HG03521 (cell line): ENCODE results near the gene SASH1.

Experiments
- ATAC-seq: cut with Tn5 transposase; IDR thresholded peaks from one replicate; pipeline ENCODE4 v1.9.1; 2021; ENCODE audit warnings: mild to moderate bottlenecking, moderate library complexity; ENCODE audit not compliant: unreplicated experiment

SASH1 gene

DNA sequence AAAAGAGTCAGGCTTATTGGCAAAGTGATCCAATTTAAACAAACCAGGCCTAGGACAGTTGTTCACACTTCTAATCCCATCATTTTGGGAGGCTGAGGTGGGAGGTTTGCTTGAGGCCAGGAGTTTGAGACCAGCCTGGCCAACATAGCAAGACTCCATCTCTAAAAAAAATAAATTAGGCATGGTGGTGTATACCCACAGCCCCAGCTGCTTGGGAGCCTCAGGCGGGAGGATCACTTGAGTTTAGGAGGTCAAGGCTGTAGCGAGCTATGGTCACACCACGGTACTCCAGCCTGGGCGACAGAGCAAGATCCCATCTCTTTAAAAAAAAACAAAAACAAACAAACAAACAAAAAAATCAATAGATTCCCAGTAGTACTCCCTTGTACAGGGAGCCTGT is 86.8 kb downstream of the SASH1 start:
- ATAC-seq = no peak

DNA sequence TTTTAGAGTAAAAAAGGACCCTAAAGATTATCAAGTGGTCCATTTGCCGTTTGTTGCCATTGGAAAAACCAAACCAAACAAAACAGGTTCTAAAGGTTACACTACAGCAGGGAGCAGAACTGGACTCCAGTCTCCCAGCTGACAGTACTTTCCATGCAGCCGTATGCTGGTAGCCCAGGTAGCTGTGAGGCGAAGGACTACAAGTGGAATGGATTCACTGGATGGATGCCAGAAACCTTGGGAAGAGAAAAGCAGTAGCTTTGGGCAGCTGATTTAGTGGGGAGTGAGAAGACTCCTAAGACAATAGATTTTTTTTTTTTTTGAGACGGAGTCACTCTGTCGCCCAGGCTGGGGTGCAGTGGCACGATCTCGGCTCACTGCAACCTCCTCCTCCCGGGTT is 88.3 kb downstream of the SASH1 start:
- ATAC-seq = no peak

GRCh38 chr6:148431413-148431812 is 88.8 kb downstream of the SASH1 start:
- no peak for ATAC-seq

- ATAC-seq = no peak
Measured at GRCh38 chr6:148431840-148432239, 89.2 kb downstream of the SASH1 start.

DNA sequence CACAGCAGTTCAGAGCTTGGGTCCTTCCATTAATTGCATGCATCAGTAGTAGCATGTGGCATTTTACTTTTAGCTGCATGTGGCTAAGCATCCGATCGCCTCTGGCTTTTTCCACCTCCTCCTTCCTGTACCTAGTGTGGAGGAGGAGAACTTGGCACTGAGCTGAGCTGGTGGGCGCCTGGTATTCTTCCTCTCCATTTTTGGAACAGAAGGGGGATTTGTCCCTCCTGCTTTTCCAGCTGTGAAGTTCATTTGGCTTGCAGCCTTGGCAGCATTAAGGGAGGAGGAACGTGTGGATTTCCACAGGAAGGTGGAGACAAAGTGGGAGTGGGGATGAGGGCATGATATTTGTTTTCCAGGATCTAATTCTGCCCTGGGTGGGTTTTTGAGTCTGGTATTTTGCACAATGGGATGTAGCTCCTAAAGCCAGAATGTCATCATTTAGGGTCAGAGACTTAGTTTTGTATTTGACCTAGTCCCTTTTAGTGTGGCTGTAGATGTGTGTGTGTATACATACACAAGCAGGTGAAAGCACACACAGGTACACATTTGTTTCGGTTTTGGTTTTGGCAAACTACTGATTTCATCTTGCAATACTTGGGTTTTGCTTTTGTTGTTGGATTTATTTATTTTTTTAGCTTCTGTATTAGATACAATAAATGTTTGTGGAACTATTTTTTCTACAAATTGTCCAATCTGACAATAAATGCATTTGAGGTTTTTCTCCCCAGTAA is 90.0 kb downstream of the SASH1 start:
- ATAC-seq = no peak

DNA sequence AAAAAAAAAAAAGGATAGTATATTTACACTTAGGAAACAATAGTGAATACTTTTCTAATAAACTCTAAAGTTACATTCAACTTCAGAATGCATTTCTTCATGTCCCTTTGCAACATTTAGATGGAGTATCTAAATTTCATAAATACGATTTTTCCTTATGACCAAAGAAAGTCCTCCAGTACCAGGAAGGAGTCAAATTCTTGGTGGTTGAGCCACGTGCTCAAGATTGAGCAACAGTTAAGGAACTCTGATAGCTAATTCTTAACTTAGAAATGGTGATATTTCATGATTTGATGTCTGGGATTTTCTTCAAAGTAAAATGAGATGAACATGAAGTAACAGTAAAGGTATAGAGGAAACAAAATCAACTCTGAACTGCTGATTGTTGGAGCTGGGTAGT is 92.7 kb downstream of the SASH1 start:
- no peak for ATAC-seq

- no peak for ATAC-seq
Measured at GRCh38 chr6:148436466-148436865, 93.8 kb downstream of the SASH1 start.

GRCh38 chr6:148438632-148439031 is 96.0 kb downstream of the SASH1 start:
- no peak for ATAC-seq

GRCh38 chr6:148440016-148440415 is 97.4 kb downstream of the SASH1 start:
- no peak for ATAC-seq

DNA sequence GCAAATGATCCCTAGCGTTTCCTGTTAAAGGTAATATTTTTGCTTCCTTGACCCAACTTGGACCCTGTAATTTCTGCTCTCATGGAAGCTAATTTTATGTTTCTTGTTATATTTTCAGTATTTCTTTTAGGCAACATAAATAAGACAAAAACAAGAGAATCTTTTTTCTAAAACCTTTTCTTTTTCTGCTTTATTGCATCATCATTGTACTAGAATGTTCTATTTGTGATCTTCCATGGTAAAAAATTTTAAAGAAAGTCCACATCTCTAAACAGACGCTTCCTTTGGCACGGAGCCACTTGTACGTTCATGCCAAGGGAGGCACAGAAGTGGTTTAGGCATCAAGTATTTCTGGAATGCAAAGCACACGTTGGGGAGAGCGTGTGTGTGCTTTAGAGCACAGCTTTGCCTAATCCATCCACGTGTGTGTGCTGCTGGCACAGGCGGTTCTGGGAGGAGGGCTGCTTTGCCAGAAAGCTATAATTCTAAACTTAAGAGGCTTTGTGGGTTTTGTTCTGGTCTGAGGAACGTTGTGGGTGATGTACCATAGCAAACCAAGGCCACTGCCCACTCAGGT is 98.3 kb downstream of the SASH1 start:
- peak; percentile 7 for ATAC-seq

DNA sequence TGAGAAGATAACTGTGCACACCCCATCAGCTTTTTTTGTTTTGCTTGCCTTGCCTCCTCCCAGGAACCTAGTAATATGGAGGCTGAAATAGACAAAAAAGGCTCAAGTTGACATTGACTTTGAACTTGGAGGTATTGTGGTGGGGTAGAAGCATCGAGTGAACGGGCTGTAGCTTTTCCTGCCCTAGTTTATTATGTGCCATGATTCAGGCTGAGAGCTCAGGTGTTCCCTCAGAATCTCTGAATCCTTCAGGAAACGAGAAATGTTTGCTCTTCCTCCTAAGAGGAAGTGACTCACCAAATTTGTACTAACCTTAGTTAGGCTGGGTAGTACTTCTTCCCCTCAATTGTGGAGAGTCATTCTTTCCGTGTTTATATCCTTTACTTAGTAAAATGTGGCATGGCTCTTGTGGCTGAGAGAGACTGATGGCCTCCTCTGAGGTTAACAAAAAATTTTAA is 98.8 kb downstream of the SASH1 start:
- peak; percentile 69 for ATAC-seq

GRCh38 chr6:148443798-148444560 is 101.3 kb downstream of the SASH1 start:
- no peak for ATAC-seq

DNA sequence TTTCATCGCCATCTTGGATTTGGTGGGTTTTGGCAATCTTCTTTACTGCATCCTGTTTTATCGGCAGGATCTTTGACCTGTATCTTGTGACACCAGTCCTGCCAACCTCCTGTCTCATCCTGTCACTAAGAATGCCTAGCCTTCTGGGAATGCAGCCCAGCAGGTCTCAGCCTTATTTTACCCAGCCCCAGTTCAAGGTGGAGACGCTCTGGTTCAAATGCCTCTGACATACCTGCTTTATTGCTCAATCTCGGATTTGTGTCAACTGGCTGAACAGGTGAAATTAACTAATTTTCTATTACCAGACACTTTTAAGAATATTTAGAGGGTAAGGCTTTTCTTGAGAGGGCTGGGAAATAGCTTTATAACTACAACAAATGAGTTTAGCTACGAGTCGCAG is 102.5 kb downstream of the SASH1 start:
- no peak for ATAC-seq

GRCh38 chr6:148445620-148446019 is 103.0 kb downstream of the SASH1 start:
- no peak for ATAC-seq

DNA sequence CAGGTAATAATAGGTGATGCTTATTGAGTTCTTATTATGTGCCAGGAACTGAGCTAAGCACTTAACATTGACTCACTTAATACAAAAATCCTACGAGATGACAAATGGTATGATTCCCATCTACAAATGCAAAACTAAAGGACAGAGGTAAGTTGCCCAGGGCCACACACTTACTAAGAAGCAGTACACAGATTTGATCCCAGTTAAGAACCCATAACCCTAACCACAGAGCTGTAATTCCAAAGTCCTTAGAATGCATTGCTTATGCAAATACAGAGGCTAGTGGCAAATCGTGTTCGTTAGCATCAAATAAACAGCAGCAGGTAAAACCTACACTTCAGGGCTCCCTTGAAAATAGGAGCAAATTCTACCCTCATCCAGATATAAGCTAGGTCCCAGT is 104.0 kb downstream of the SASH1 start:
- ATAC-seq = no peak

GRCh38 chr6:148447521-148448230 is 105.0 kb downstream of the SASH1 start:
- ATAC-seq = no peak

DNA sequence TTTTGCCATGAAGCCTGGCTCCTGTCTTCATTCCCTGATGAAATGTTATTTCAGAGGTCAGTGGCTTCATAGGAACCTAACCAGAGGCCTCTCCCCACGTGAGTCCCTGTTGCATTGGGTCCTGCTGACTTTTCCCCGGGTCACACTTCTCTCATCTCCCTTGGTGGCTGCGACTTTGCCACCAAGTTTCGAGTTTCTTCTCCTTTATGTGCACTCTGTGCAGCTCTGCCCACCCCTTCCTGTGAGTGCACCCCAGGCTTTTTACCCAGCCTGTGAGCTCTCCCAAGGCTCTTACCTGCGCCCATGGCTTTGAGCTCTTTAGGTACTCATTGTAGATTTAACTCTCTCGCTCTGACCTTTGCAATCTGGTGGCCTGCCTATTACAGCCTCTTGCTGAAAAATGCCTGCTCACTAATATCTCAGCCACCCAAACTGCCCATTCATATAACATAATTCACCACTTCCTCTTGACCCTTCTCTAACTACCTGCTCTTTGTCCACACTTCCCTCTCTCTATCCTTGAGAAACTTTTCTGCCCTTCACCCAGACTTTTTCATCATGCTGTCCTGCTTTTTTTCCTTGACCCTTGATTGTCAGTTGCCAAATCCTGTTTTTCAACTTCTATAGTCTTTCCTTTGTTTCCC is 105.9 kb downstream of the SASH1 start:
- no peak for ATAC-seq

DNA sequence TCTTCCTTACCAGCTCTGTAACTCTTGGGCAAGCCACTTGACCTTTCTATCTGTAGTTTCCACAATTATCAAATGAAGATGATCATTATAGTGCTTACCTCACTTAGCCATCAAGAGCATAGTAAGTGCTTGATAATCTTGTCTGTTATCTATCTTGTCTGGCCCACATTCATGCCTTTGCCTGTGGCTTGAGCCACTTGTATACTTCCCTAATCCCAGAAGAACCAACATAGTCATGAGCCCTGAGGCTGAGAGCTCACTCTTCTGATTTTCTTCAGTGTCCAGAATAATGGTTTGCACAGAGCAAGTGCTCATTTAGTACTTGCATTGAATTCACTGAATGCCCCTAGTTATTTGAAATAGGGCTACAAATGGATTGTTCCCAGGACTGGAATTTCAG is 108.2 kb downstream of the SASH1 start:
- no peak for ATAC-seq

GRCh38 chr6:148451690-148452089 is 109.1 kb downstream of the SASH1 start:
- peak; percentile 60 for ATAC-seq

DNA sequence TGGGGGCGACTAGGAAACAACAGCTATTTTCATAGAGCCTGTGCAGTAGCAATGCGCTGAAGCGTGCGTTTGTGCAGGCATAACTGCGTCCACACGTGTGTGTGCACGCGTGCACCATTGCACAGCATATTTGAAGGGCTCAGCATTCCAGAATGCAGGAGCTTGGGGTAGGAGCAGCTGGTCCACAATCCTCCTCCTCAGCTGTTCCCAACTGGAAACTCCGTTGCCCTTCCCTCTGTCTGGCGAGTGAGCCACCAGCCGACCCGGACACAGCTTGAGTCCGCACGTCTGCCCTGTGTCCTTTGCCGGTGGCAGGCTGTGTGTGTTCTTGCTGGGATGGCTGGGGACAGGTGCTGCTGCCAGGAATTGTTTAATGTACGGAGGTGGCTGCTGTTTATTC is 110.2 kb downstream of the SASH1 start:
- no peak for ATAC-seq

GRCh38 chr6:148453906-148454305 is 111.3 kb downstream of the SASH1 start:
- ATAC-seq = no peak
